Activated CD4-positive, CD25-positive, alpha-beta regulatory T cell treated with anti-CD3 and anti-CD28 coated beads, Interleukin-2, amount 50 U/mL, for 72 hours (primary cell): ENCODE data around the gene GTF2IRD2.
"Not testable (repeated sequence)": the region's sequence is repeated elsewhere in the genome, so short reads cannot be mapped to it uniquely, and the experiment has no call there.

Experiments
- DNase-seq: peaks from one replicate; pipeline ENCODE4 v3.0.0; 2021

Gene GTF2IRD2

DNA sequence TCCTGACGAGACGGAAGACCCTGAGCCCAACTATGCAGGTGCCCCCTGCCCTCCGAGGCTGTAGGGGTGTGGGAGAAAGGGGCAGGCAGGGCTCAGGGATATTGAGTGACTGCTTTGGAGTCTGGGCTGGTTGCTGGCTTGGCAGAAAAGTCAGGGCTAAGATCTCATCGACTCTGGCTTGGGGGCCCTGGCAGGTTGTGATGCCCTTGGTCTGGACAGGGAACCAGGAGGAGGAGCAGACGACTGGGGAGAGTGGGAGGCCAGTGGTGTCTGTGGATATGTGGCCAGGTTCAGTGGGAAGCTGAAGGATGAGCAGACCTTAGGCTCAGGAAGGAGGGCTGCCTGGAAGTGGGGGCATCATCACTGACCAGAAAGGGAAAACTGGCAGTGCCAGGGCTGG is 67.8 kb downstream of the GTF2IRD2 start:
- DNase-seq, result not testable (repeated sequence)

DNA sequence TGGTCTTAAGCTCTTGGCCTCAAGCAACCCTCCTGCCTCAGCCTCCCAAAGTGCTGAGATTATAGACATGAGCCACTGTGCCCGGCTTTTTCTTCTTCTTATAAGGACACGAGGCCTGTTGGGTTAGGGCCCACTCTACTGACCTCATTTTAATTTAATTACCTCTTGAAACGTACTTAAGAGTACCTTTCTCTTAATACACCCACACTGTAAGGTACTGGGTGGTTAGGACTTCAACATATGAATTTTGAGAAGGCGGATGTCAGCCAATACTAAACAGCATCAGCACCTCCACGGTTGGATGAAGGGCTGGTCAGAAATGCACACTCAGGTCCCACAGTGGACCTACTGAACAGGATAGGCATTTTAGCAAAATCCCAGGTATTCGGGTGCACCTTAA is 69.7 kb downstream of the GTF2IRD2 start:
- not testable (repeated sequence) for DNase-seq

GRCh38 chr7:74779053-74779452 is 72.4 kb downstream of the GTF2IRD2 start:
- not testable (repeated sequence) for DNase-seq

- not testable (repeated sequence) for DNase-seq
Measured at GRCh38 chr7:74775111-74775510, 76.3 kb downstream of the GTF2IRD2 start.

DNA sequence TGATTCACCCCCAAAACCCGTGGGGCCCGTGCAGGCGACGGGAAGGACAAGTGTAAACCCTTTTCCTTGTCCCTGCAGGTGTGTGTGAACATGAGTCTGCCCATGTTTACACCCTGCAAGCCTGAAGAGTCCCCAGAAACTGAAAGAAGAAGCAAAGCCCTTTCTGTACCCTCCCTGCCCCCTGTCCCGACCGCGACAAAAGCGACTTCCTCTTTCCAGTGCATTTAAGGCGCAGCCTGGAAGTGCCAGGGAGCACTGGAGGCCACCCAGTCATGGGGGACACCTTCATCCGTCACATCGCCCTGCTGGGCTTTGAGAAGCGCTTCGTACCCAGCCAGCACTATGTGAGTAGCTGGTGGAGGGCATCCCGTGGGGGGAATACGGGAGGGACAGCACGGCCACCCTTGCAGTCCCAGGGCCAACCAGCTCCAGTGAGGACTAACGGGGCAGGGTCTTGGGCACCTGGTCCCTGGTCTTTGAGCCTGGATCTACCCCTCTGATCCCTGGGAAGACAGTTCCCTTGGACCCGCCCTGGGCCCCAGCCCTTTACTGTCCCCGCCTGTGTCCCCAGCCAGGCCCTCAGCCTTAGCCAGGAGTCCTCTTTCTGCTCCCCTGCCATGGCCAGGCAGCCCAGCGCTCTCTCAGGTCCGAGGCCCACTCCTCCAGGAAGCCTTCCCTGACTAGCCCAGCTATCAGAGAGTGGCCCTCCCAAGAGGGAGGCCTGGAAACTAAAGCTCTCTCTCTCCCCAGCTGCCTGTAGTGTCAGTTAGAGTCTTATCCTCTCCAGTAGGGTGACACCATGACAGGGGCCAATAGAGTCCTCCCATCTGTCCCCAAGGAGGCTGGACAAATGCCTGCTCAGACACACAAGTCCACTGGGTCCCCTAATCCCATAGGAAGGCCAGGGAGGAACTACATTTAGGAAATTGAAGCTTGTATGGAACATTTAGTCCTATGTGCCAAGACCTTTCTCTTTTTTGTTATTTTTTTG is 77.3 kb downstream of the GTF2IRD2 start, which contains the start of gene NCF1:
TSS of gene NCF1 (plus strand) at position 252 of the 991 bp plus-strand sequence. CDS start at position 273, 21 bp downstream.
- DNase-seq, result not testable (repeated sequence)

DNA sequence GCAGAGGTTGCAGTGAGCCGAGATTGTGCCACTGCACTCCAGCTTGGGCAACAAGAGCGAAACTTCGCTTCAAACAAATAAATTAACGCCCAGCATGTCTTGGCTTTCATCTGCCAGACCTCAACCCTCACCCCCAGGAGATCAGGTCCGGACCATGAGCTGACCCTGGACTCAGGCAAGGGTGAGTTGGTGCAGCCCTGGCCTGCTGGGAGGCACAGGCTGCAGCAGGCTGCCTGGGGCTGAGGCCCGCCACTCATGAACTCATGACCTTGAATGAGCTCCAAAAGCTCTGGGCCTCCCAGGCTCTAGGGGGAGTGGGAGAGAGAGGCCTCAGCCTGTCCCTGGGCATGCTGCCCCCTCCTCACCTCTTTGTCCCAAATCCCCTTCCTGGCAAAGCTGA is 79.3 kb downstream of the GTF2IRD2 start:
- not testable (repeated sequence) for DNase-seq

- not testable (repeated sequence) for DNase-seq
Measured at GRCh38 chr7:74770062-74770461, 81.3 kb downstream of the GTF2IRD2 start.

DNA sequence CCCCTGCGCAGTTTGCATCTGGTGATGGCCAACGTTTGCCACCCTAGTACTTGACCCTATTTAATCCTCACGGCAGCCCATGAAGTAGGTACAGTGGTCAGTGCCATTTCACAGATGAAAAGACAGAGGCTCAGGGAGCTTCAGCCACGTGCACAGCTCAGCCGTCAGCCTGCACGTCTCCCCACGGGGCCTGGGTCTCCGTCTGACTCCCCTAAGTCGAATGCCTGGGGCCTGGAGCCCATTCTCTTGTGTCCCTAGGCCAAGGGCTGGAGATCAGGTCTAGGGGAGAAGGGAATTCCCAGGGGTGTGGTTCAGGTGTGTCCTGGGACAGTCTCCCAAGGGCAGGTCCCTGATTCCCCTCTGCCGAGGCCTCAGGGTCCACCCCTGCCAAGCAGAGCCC is 84.4 kb downstream of the GTF2IRD2 start:
- DNase-seq, result not testable (repeated sequence)

- not testable (repeated sequence) for DNase-seq
Measured at GRCh38 chr7:74766509-74766908, 84.9 kb downstream of the GTF2IRD2 start.

DNA sequence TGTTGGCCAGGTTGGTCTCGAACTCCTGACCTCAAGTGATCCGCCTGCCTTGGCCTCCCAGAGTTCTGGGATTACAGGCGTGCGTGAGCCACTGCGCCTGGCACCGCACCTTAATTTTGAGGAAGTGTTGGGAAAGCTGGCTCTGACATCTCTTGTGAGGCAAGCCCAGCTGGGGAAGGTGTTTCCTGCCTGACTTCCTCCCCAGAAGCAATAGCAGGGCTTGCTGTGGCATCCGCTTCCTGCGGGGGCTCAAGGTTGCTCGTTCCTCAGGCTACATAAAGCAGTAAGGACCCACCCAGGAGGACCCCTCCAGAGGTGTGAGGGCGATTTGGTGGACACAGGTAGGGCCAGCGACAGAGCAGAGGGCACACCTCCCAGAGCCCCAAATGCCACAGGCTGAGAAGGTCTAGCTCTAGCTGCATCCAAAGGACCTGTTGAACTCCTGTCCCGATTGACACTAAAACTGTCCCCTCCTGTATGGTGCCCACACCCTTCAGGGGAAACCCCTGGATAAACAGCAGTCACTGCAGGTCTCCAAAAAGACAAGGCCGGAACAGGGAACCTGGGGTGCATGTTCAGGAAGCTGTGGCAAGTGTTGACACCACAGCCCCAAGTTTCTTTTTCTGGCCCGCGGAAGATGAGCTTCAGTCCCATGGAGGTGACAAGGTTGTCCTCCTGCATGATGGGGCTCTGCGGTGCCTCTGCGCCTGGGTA is 86.0 kb downstream of the GTF2IRD2 start:
- DNase-seq, result not testable (repeated sequence)

- not testable (repeated sequence) for DNase-seq
Measured at GRCh38 chr7:74758982-74759381, 92.4 kb downstream of the GTF2IRD2 start.

GRCh38 chr7:74758268-74758667 is 93.1 kb downstream of the GTF2IRD2 start:
- not testable (repeated sequence) for DNase-seq

DNA sequence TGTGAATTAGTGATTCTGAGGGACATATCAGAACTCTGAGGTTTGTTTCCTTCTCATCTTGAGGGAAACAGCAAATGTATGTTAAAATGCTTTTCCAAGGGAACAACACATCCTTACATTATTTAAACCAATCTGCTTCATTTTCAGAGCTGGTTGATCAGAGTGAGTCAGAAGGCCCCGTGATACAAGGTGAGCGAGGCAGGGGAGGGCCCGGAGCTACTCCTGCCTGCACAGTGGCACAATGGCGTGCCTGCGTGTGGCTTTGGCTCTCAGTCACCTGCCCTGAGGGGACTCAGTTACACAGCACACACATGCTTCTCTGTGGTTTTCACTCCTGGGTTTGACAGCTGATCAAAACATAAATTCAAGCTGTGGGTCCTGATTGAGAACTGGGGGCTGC is 94.7 kb downstream of the GTF2IRD2 start:
- DNase-seq, result not testable (repeated sequence)

DNA sequence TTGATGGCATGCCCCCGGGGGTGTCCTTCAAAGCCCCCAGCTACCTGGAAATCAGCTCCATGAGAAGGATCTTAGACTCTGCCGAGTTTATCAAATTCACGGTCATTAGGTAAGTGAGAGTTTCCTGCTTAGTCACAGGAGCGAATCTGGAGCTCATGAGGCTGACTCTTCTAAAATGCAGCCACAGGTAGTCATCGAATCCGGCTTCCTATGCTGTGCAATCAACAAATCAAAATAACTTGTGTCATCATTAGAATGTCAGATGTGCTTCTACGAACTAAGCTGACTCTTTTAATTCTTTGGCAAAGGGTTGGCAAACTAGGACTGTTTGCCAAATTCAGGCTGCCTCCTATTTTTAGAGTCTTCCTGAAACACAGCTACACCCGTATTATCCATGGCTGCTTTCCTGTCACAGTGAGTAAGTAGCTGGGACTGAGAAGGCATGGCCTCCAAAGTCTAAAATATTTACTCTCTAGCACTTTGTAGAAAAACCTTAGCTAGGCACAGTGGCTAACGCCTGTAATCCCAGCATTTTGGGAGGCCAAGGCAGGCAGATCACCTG is 97.4 kb downstream of the GTF2IRD2 start:
- DNase-seq, result not testable (repeated sequence)
